Ishikawa (cell line): ENCODE data around the gene PDE6A.

Experiments used
- CEBPB ChIP-seq: IDR thresholded peaks from 2 replicates; pipeline ENCODE4 v1.6.1; 2012
- CREB1 ChIP-seq: IDR thresholded peaks from 2 replicates; pipeline ENCODE4 v1.6.1; 2012; ENCODE audit warnings: low read depth
- EGR1 ChIP-seq: IDR thresholded peaks from 2 replicates; pipeline ENCODE4 v1.6.1; 2012
- EP300 ChIP-seq: IDR thresholded peaks from 2 replicates; pipeline ENCODE4 v1.6.1; 2012; ENCODE audit warnings: borderline replicate concordance
- FOXM1 ChIP-seq: IDR thresholded peaks from 2 replicates; pipeline ENCODE4 v1.6.1; 2012; ENCODE audit warnings: low read depth, borderline replicate concordance
- MAX ChIP-seq: IDR thresholded peaks from 2 replicates; pipeline ENCODE4 v1.6.1; 2012
- NFIC ChIP-seq: IDR thresholded peaks from 2 replicates; pipeline ENCODE4 v1.6.1; 2012
- RAD21 ChIP-seq: IDR thresholded peaks from 2 replicates; pipeline ENCODE4 v1.6.1; 2012; ENCODE audit warnings: low read depth
- REST ChIP-seq: IDR thresholded peaks from 2 replicates; pipeline ENCODE4 v1.6.1; 2012; ENCODE audit warnings: low read depth, mild to moderate bottlenecking
- TAF1 ChIP-seq: IDR thresholded peaks from 2 replicates; pipeline ENCODE4 v1.6.1; 2012; ENCODE audit warnings: low read depth, mild to moderate bottlenecking
- TCF12 ChIP-seq: IDR thresholded peaks from 2 replicates; pipeline ENCODE4 v1.6.1; 2012; ENCODE audit warnings: low read depth
- TEAD4 ChIP-seq: IDR thresholded peaks from 2 replicates; pipeline ENCODE4 v1.6.1; 2012
- USF1 ChIP-seq: IDR thresholded peaks from 2 replicates; pipeline ENCODE4 v1.6.1; 2012
- YY1 ChIP-seq: IDR thresholded peaks from 2 replicates; pipeline ENCODE4 v1.6.1; 2012; ENCODE audit warnings: low read depth
- ZBTB7A ChIP-seq: IDR thresholded peaks from 2 replicates; pipeline ENCODE4 v1.6.1; 2012; ENCODE audit warnings: low read depth

PDE6A gene

GRCh38 chr5:149913436-149914419 lies 30.9 kb downstream of the PDE6A start:
- TF ChIP-seq CEBPB (no peak), RAD21 (peak; percentile 25; the same call in 1 of the 2 replicates), MAX (peak; percentile 50; the same call in 1 of the 2 replicates), TEAD4 (peak; percentile 52; the same call in 1 of the 2 replicates), USF1 (peak; percentile 30; the same call in 1 of the 2 replicates), TAF1 (no peak), FOXM1 (peak; percentile 79), TCF12 (peak; percentile 82), NFIC (peak; percentile 35), EP300 (peak; percentile 81), YY1 (peak; percentile 37; the same call in 1 of the 2 replicates)

- TF ChIP-seq REST (no peak), CEBPB (no peak), FOXM1 (no peak), TCF12 (no peak), ZBTB7A (no peak), RAD21 (no peak), USF1 (no peak), MAX (no peak), EGR1 (no peak), TEAD4 (no peak), TAF1 (no peak), YY1 (no peak), CREB1 (no peak), EP300 (no peak)
Observed at GRCh38 chr5:149912226-149912871, 32.2 kb downstream of the PDE6A start.

- TF ChIP-seq EGR1 (no peak), NFIC (no peak), CEBPB (no peak), EP300 (no peak), ZBTB7A (no peak), MAX (no peak), TEAD4 (no peak), FOXM1 (no peak), YY1 (no peak)
Observed at GRCh38 chr5:149911031-149911430, 33.6 kb downstream of the PDE6A start.

- TF ChIP-seq ZBTB7A (no peak), NFIC (no peak), MAX (no peak), REST (no peak), CREB1 (no peak), EGR1 (no peak), EP300 (no peak), USF1 (no peak), TCF12 (no peak)
Observed at GRCh38 chr5:149907828-149908227, 36.8 kb downstream of the PDE6A start.
